Epithelial cell of alveolus of lung (primary cell): Measurements from ENCODE around the gene LIMA1. TPM values are rescaled to one million over a fixed set of nuclear protein-coding genes. Genes with fewer than 3 reads are reported as not detected.

Source experiments
- total RNA-seq: library from RNA; depleted of rRNA; stranded (reverse); fragments of >200 nt; gene quantifications from 2 replicates; pipeline ENCODE4 v1.2.1, GENCODE V29; 2015

The LIMA1 gene
- 43.3 and 54.6 TPM in 2 replicates for total RNA-seq

GRCh38 chr12:50283229-50283923 lies at the start of gene LIMA1:
LIMA1 (minus strand) TSS chr12:50283520; CDS start chr12:50248751, 34,769 bp downstream.

DNA sequence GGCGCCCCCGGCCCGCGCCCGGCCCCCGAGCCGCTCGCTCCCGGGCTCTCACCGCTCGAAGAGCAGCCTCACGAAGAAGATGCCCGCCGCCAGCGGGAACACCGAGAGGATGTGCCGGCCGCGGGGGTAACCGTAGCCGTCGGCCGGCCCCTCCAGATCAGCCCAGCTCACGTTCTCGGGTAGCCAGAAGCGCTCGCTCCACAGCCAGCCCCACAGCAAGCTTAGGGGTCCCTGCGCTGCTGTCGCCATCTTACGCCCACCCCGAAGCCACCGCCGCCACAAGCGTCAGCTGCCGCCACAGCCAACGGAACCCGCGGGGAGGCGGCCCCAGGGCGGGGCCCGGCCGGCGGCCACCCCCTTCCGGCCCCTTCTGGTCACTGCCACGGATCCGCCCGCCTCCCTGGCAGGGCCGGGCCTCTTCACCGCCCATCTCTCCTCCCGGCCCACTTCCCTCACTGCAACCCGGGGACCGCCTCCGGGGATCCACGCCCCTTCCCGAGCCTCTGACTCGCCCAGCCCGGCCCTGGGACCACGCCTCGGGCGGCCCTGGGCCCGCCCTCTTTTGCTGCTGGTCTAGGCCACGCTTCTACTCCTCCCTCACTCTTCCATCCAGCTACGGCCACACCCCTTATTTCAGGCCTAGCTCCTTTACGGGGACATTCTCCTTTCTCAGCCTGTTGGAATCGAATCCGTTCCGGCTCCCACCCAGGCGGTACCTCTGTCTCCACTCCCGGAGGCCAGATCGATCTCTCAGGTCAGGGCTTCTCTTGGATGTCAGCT lies 116.1 kb downstream of the LIMA1 start, which contains the start of gene CERS5:
Gene CERS5 (minus strand): TSS at position 321 of the 780 bp plus-strand sequence. CDS start 72 bp downstream, at position 249.

Other genes starting within 250 kb of the LIMA1 start
- gene ASIC1, start 225.9 kb downstream of the LIMA1 start, total RNA-seq = 3.1 and 14.3 TPM in 2 replicates
- gene SMARCD1, start 198.2 kb downstream of the LIMA1 start, total RNA-seq = 56.8 and 108 TPM in 2 replicates
- 0.16 TPM in 1 of 2 replicates, not detected in the other for gene GPD1, start 179.5 kb downstream of the LIMA1 start, total RNA-seq
- 19.8 and 48.6 TPM in 2 replicates for gene COX14, start 171.3 kb downstream of the LIMA1 start, total RNA-seq
- gene CERS5, start 116.2 kb downstream of the LIMA1 start, total RNA-seq = 26.3 and 42.0 TPM in 2 replicates
- not detected in 2 replicates for gene FAM186A, start 113.1 kb upstream of the LIMA1 start, total RNA-seq
- 17.7 and 26.3 TPM in 2 replicates for gene LARP4, start 117.4 kb upstream of the LIMA1 start, total RNA-seq
- gene DIP2B, start 221.5 kb upstream of the LIMA1 start, total RNA-seq = 15.0 and 17.1 TPM in 2 replicates